ENCODE measurements around the gene DIPK1C. TPM values are rescaled to one million over a fixed set of nuclear protein-coding genes. Genes with fewer than 3 reads are reported as not detected.

DIPK1C gene
- polyA plus RNA-seq, 4 donors: 0.10 to 0.43 TPM; not detected in 2

- Histone ChIP-seq H3K27me3 (ENCODE audit: control insufficient read depth in 3 of 3, insufficient read depth in 3 of 3, low read length in 3 of 3) (peaks cover 0 to 18% (median 0%) of the 10 kb centered on the region in 3 donors), H3K27ac (ENCODE audit: low read depth in 1 of 3, low read length in 2 of 3) (no peak overlapping the region), H3K36me3 (ENCODE audit: control insufficient read depth in 3 of 3, insufficient read depth in 2 of 3, low read depth in 1 of 3, low read length in 3 of 3) (no peaks in the 10 kb centered on the region), H3K4me3 (ENCODE audit: low read depth in 1 of 3, low read length in 3 of 3) (no peak overlapping the region), H3K9me3 (ENCODE audit: control insufficient read depth in 2 of 2, insufficient read depth in 1 of 2, low read depth in 1 of 2, low read length in 1 of 2) (no peaks in the 10 kb centered on the region), H3K4me1 (ENCODE audit: control insufficient read depth in 3 of 3, insufficient read depth in 2 of 3, low read depth in 1 of 3, low read length in 2 of 3) (no peaks in the 10 kb centered on the region)
- DNase-seq (no peak), FAIRE-seq (no peak)
- 90 to 94% (median 91%) methylated on average over 4 of the region's 4 CpGs for WGBS, 3 donors
Measured at GRCh38 chr18:74465775-74466174, 8.7 kb upstream of the DIPK1C start.

- Histone ChIP-seq H3K27me3 (ENCODE audit: control insufficient read depth in 3 of 3, insufficient read depth in 3 of 3, low read length in 3 of 3) (peaks cover 0 to 30% (median 0%) of the 10 kb centered on the region in 3 donors), H3K4me3 (ENCODE audit: low read depth in 1 of 3, low read length in 3 of 3) (no peak overlapping the region), H3K27ac (ENCODE audit: low read depth in 1 of 3, low read length in 2 of 3) (no peak overlapping the region), H3K4me1 (ENCODE audit: control insufficient read depth in 3 of 3, insufficient read depth in 2 of 3, low read depth in 1 of 3, low read length in 2 of 3) (no peaks in the 10 kb centered on the region), H3K36me3 (ENCODE audit: control insufficient read depth in 3 of 3, insufficient read depth in 2 of 3, low read depth in 1 of 3, low read length in 3 of 3) (no peaks in the 10 kb centered on the region), H3K9me3 (ENCODE audit: control insufficient read depth in 2 of 2, insufficient read depth in 1 of 2, low read depth in 1 of 2, low read length in 1 of 2) (no peaks in the 10 kb centered on the region)
- 94 to 96% (median 96%) methylated on average over 1 of the region's 1 CpG for WGBS, 3 donors
- no peak for FAIRE-seq
- DNase-seq: no peak
Measured at GRCh38 chr18:74463983-74464382, 6.9 kb upstream of the DIPK1C start.

DNA sequence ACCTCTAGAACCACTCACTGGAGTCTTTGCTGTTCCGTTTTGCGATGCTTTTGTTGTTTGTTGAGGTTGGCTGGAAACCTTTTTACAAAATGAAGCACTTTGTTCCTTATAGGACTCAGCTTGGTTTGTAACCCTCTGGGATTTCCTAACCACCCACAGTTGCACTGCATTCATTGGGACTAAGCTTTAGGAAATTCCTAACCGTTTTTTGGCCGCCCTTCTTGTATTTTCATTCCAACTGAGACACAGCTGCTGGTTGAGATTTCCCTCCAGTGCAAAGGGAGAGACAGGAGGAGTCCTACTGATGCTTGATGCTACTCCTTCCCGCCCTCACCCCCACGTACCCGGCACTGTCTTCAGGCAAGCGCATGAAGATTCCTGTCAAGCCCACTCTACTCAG lies 6.1 kb upstream of the DIPK1C start:
- H3K36me3 ChIP-seq (ENCODE audit: control insufficient read depth in 3 of 3, insufficient read depth in 2 of 3, low read depth in 1 of 3, low read length in 3 of 3): no peaks in the 10 kb centered on the region
- no peak overlapping the region for H3K27ac ChIP-seq (ENCODE audit: low read depth in 1 of 3, low read length in 2 of 3)
- DNase-seq: no peak
- no peaks in the 10 kb centered on the region for H3K9me3 ChIP-seq (ENCODE audit: control insufficient read depth in 2 of 2, insufficient read depth in 1 of 2, low read depth in 1 of 2, low read length in 1 of 2)
- no peak for FAIRE-seq
- no peaks in the 10 kb centered on the region for H3K4me1 ChIP-seq (ENCODE audit: control insufficient read depth in 3 of 3, insufficient read depth in 2 of 3, low read depth in 1 of 3, low read length in 2 of 3)
- H3K27me3 ChIP-seq (ENCODE audit: control insufficient read depth in 3 of 3, insufficient read depth in 3 of 3, low read length in 3 of 3): peaks cover 0 to 38% (median 0%) of the 10 kb centered on the region in 3 donors
- WGBS, 3 donors: 73 to 87% (median 86%) methylated on average over 8 of the region's 8 CpGs
- no peak overlapping the region for H3K4me3 ChIP-seq (ENCODE audit: low read depth in 1 of 3, low read length in 3 of 3)

- Histone ChIP-seq H3K27me3 (ENCODE audit: control insufficient read depth in 3 of 3, insufficient read depth in 3 of 3, low read length in 3 of 3) (peaks cover 5 to 58% (median 9%) of the 10 kb centered on the region in 3 donors), H3K4me3 (ENCODE audit: low read depth in 1 of 3, low read length in 3 of 3) (no peak overlapping the region), H3K9me3 (ENCODE audit: control insufficient read depth in 2 of 2, insufficient read depth in 1 of 2, low read depth in 1 of 2, low read length in 1 of 2) (no peaks in the 10 kb centered on the region), H3K27ac (ENCODE audit: low read depth in 1 of 3, low read length in 2 of 3) (no peak overlapping the region), H3K36me3 (ENCODE audit: control insufficient read depth in 3 of 3, insufficient read depth in 2 of 3, low read depth in 1 of 3, low read length in 3 of 3) (no peaks in the 10 kb centered on the region), H3K4me1 (ENCODE audit: control insufficient read depth in 3 of 3, insufficient read depth in 2 of 3, low read depth in 1 of 3, low read length in 2 of 3) (no peaks in the 10 kb centered on the region)
- whole genome bisulfite sequencing, 3 donors: 89 to 94% (median 93%) methylated on average over 7 of the region's 7 CpGs
- FAIRE-seq: no peak
- DNase-seq: no peak
Measured at GRCh38 chr18:74460825-74461224, 3.7 kb upstream of the DIPK1C start.

DNA sequence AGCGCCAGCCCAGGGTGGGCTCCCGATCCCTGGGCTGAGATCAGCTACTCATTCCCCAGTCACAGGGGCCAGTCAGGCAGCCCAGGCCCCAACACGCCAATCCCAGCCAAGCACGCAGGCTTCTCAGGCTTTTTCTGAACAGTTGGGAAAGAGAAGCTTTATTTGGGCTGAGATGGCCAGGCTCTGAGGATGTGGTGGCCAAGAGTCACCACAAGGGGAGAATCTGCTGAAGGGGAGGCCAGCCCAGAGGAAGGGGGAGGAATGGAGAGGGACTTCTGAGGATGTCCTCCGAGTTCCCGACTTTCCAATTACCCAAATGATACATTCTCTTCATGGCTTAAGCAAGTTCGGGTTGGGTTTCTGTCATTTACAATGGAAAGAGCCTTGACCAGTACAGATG lies 2.8 kb upstream of the DIPK1C start:
- Histone ChIP-seq H3K27me3 (ENCODE audit: control insufficient read depth in 3 of 3, insufficient read depth in 3 of 3, low read length in 3 of 3) (peaks cover 5 to 65% (median 9%) of the 10 kb centered on the region in 3 donors), H3K9me3 (ENCODE audit: control insufficient read depth in 2 of 2, insufficient read depth in 1 of 2, low read depth in 1 of 2, low read length in 1 of 2) (no peaks in the 10 kb centered on the region), H3K36me3 (ENCODE audit: control insufficient read depth in 3 of 3, insufficient read depth in 2 of 3, low read depth in 1 of 3, low read length in 3 of 3) (no peaks in the 10 kb centered on the region), H3K4me1 (ENCODE audit: control insufficient read depth in 3 of 3, insufficient read depth in 2 of 3, low read depth in 1 of 3, low read length in 2 of 3) (no peaks in the 10 kb centered on the region), H3K27ac (ENCODE audit: low read depth in 1 of 3, low read length in 2 of 3) (no peak overlapping the region), H3K4me3 (ENCODE audit: low read depth in 1 of 3, low read length in 3 of 3) (no peak overlapping the region)
- no peak for FAIRE-seq
- WGBS, 3 donors: 70 to 75% (median 71%) methylated on average over 7 of the region's 7 CpGs
- no peak for DNase-seq

DNA sequence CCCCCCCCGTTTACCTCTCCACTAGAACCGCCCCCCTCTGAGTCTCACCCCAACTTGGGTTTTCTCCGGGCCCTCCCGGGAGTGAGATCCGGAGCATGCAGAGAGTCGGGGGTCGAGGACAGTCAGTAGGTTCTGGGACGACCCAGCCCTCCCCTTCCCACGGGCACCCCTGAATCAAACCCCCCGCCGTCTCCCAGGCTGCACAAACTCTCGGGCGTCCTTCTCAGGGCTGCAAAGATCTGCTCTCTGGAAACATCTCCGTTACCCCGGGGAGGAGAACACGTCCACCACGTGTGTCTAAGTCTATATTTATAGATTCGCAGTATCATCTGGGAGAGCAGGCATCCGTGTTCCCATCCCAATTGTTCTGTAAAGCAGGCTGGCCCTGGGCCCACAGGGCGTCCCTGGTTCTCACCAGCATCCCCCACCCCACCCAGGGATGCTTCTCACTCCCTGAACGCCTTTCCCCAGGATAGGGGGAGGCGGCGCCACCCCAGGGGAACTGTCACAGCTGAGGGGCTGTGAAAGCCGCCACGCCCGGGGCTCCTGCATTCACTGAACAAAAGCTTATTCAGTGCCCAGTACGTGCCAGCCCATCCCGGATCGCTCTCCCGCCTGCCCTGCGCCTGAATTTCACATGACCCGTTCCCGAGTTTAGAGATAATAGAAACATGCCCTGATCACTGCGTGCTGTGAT lies 765 bp upstream of the DIPK1C start:
- Histone ChIP-seq H3K4me3 (ENCODE audit: low read depth in 1 of 3, low read length in 3 of 3) (no peak overlapping the region), H3K9me3 (ENCODE audit: control insufficient read depth in 2 of 2, insufficient read depth in 1 of 2, low read depth in 1 of 2, low read length in 1 of 2) (no peaks in the 10 kb centered on the region), H3K27ac (ENCODE audit: low read depth in 1 of 3, low read length in 2 of 3) (no peak overlapping the region), H3K27me3 (ENCODE audit: control insufficient read depth in 3 of 3, insufficient read depth in 3 of 3, low read length in 3 of 3) (peaks cover 9 to 68% (median 12%) of the 10 kb centered on the region in 3 donors), H3K36me3 (ENCODE audit: control insufficient read depth in 3 of 3, insufficient read depth in 2 of 3, low read depth in 1 of 3, low read length in 3 of 3) (no peaks in the 10 kb centered on the region), H3K4me1 (ENCODE audit: control insufficient read depth in 3 of 3, insufficient read depth in 2 of 3, low read depth in 1 of 3, low read length in 2 of 3) (no peaks in the 10 kb centered on the region)
- FAIRE-seq (no peak), DNase-seq (no peak)
- 9 to 38% (median 19%) methylated on average over 34 of the region's 34 CpGs for WGBS, 3 donors

DNA sequence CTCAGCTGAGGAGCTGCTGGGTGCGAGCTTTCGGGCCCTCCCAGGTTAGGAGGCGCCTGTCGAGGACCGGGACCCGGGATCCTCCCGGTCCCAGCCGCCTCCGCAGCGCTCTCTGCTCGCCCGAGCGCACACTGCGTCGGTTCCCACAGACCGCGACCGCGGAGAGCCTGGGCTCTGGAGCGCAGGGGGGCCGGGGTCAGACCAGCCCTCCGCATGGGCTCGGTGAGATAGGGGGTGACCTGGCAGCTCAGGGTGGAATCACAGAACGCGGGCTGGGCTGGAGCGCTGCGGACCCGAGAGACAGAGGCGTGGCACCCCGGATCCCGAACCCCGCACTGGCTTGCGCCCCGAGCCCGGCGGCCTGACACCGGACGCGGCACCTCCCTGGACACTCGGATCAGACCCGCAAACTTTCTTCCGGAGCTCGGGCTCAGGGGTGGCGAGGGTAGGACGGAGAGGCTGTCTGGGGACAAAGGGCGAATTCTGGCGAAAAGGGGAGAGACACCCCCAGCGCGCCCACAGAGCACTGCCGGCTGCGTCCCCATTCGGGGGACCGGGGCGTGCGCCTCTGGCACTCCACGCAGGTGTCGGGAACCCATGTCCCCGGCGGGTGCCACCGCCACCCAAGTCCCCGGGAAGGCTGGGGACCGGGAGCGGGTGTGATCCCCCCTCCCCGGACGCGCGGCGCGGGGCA lies 612 bp downstream of the DIPK1C start:
- peak overlapping the region in 2 of 3 donors; percentile 25 to 41 for H3K4me3 ChIP-seq (ENCODE audit: low read depth in 1 of 3, low read length in 3 of 3)
- no peak overlapping the region for H3K27ac ChIP-seq (ENCODE audit: low read depth in 1 of 3, low read length in 2 of 3)
- FAIRE-seq (no peak), DNase-seq (peak in 1 of 2 donors; percentile 43)
- no peaks in the 10 kb centered on the region for H3K9me3 ChIP-seq (ENCODE audit: control insufficient read depth in 2 of 2, insufficient read depth in 1 of 2, low read depth in 1 of 2, low read length in 1 of 2)
- peaks cover 9 to 65% (median 12%) of the 10 kb centered on the region in 3 donors for H3K27me3 ChIP-seq (ENCODE audit: control insufficient read depth in 3 of 3, insufficient read depth in 3 of 3, low read length in 3 of 3)
- no peaks in the 10 kb centered on the region for H3K36me3 ChIP-seq (ENCODE audit: control insufficient read depth in 3 of 3, insufficient read depth in 2 of 3, low read depth in 1 of 3, low read length in 3 of 3)
- WGBS, 3 donors: 1% methylated on average over 66 to 69 of the region's 69 CpGs
- no peaks in the 10 kb centered on the region for H3K4me1 ChIP-seq (ENCODE audit: control insufficient read depth in 3 of 3, insufficient read depth in 2 of 3, low read depth in 1 of 3, low read length in 2 of 3)

DNA sequence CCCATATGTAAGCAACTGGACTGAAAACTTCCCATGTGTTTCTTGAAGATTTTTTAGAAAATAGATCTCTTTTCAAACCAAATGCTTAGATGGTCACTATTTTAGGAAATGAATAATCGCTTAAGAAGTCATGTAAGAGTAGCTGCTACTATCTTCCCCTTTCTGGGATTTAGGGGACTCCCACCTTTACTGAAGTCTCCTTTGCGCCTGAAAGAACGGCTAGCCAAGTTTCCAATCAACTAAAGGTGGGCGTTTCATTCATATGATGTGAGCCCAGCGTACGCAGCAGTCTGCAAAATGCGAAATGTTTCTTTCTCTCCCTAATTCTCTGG lies 1.1 kb downstream of the DIPK1C start:
- Histone ChIP-seq H3K27me3 (ENCODE audit: control insufficient read depth in 3 of 3, insufficient read depth in 3 of 3, low read length in 3 of 3) (peaks cover 9 to 62% (median 12%) of the 10 kb centered on the region in 3 donors), H3K4me3 (ENCODE audit: low read depth in 1 of 3, low read length in 3 of 3) (peak overlapping the region in 1 of 3 donors; percentile 25)

More for the DNA sequence above, 1.1 kb downstream of the DIPK1C start:
- FAIRE-seq (no peak), DNase-seq (no peak)
- Histone ChIP-seq H3K36me3 (ENCODE audit: control insufficient read depth in 3 of 3, insufficient read depth in 2 of 3, low read depth in 1 of 3, low read length in 3 of 3) (no peaks in the 10 kb centered on the region), H3K9me3 (ENCODE audit: control insufficient read depth in 2 of 2, insufficient read depth in 1 of 2, low read depth in 1 of 2, low read length in 1 of 2) (no peaks in the 10 kb centered on the region), H3K27ac (ENCODE audit: low read depth in 1 of 3, low read length in 2 of 3) (no peak overlapping the region), H3K4me1 (ENCODE audit: control insufficient read depth in 3 of 3, insufficient read depth in 2 of 3, low read depth in 1 of 3, low read length in 2 of 3) (peaks cover 0 to under 1% (median 0%) of the 10 kb centered on the region in 3 donors)
- WGBS, 3 donors: 9 to 11% (median 10%) methylated on average over 7 of the region's 7 CpGs
